ENCODE measurements around the gene FRMD4B.
"Not testable (repeated sequence)": the region's sequence is repeated elsewhere in the genome, so short reads cannot be mapped to it uniquely, and the experiment has no call there.

The FRMD4B gene

GRCh38 chr3:69325151-69325550 lies 60.7 kb downstream of the FRMD4B start:
- DNase-seq (ENCODE audit: insufficient read length, low spot score) (no peak), FAIRE-seq (no peak)
- no peak for TF ChIP-seq CTCF (IDR thresholded peaks at IDR 0.05; ENCODE audit: insufficient read depth, missing control alignments)

- TF ChIP-seq CTCF (IDR thresholded peaks at IDR 0.05; ENCODE audit: insufficient read depth, missing control alignments) = peak; percentile 43
- FAIRE-seq (no peak), DNase-seq (ENCODE audit: insufficient read length, low spot score) (no peak)
Measured at GRCh38 chr3:69324362-69325025, 61.4 kb downstream of the FRMD4B start.

- no peak for TF ChIP-seq CTCF (IDR thresholded peaks at IDR 0.05; ENCODE audit: insufficient read depth, missing control alignments)
- FAIRE-seq = no peak
- DNase-seq (ENCODE audit: insufficient read length, low spot score) = no peak
Measured at GRCh38 chr3:69323941-69324340, 61.9 kb downstream of the FRMD4B start.

GRCh38 chr3:69322512-69322911 lies 63.4 kb downstream of the FRMD4B start:
- DNase-seq (ENCODE audit: insufficient read length, low spot score); FAIRE-seq: not testable (repeated sequence)

GRCh38 chr3:69322158-69322509 lies 63.8 kb downstream of the FRMD4B start:
- TF ChIP-seq CTCF (IDR thresholded peaks at IDR 0.05; ENCODE audit: insufficient read depth, missing control alignments) = no peak
- DNase-seq (ENCODE audit: insufficient read length, low spot score) (no peak), FAIRE-seq (no peak)

- TF ChIP-seq CTCF (IDR thresholded peaks at IDR 0.05; ENCODE audit: insufficient read depth, missing control alignments) = no peak
- DNase-seq (ENCODE audit: insufficient read length, low spot score) (no peak), FAIRE-seq (no peak)
Measured at GRCh38 chr3:69321301-69322157, 64.4 kb downstream of the FRMD4B start.

- no peak for TF ChIP-seq CTCF (IDR thresholded peaks at IDR 0.05; ENCODE audit: insufficient read depth, missing control alignments)
- no peak for FAIRE-seq
- no peak for DNase-seq (ENCODE audit: insufficient read length, low spot score)
Measured at GRCh38 chr3:69320871-69321271, 65.0 kb downstream of the FRMD4B start.

Measured in D721Med (cell line).